Panc1 (cell line): Measurements from ENCODE around the gene FAF1.

Experiments
- POLR2AphosphoS5 ChIP-seq: IDR thresholded peaks from 2 replicates; pipeline ENCODE4 v1.6.1; 2012; ENCODE audit warnings: mild to moderate bottlenecking, low read depth, low read length, moderate library complexity
- TF ChIP-seq, protein P1 (sequence below): fragments of 450-650 bp; IDR thresholded peaks from 2 replicates; pipeline ENCODE4 v1.5.1; 2017; ENCODE audit warnings: mild to moderate bottlenecking
- TF ChIP-seq, protein P2 (sequence below), 2 experiments: IDR thresholded peaks; 2 replicates each; pipeline ENCODE4 v1.6.1; 2011 to 2012; ENCODE audit warnings: low read depth in 2 of 2, control low read depth in 1 of 2, low read length in 1 of 2, mild to moderate bottlenecking in 1 of 2, moderate library complexity in 1 of 2; ENCODE audit not compliant: insufficient read depth in 1 of 2

DNA sequence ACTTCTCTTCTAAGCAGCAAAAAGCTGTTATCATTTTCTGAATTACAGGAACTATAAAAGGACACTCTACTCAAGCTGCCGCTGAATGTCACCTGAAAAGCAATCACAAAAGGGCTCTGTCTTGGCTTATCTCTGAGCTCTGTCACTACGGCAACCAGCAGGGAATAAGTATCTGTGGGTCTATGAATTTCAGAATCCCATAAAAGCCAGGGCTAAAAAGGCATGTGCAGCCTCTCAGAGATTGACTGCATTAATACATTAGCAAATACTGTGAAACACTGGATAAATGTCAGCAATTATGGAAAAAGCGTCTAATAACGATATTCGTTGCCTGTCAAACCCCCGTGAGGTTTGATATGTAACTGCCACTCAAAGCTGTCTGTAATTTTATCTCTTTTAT lies 326.6 kb downstream of the FAF1 start:
- TF ChIP-seq, protein P1, sequence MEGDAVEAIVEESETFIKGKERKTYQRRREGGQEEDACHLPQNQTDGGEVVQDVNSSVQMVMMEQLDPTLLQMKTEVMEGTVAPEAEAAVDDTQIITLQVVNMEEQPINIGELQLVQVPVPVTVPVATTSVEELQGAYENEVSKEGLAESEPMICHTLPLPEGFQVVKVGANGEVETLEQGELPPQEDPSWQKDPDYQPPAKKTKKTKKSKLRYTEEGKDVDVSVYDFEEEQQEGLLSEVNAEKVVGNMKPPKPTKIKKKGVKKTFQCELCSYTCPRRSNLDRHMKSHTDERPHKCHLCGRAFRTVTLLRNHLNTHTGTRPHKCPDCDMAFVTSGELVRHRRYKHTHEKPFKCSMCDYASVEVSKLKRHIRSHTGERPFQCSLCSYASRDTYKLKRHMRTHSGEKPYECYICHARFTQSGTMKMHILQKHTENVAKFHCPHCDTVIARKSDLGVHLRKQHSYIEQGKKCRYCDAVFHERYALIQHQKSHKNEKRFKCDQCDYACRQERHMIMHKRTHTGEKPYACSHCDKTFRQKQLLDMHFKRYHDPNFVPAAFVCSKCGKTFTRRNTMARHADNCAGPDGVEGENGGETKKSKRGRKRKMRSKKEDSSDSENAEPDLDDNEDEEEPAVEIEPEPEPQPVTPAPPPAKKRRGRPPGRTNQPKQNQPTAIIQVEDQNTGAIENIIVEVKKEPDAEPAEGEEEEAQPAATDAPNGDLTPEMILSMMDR, result no peak
- no peak for TF ChIP-seq POLR2AphosphoS5
- TF ChIP-seq, protein P2, sequence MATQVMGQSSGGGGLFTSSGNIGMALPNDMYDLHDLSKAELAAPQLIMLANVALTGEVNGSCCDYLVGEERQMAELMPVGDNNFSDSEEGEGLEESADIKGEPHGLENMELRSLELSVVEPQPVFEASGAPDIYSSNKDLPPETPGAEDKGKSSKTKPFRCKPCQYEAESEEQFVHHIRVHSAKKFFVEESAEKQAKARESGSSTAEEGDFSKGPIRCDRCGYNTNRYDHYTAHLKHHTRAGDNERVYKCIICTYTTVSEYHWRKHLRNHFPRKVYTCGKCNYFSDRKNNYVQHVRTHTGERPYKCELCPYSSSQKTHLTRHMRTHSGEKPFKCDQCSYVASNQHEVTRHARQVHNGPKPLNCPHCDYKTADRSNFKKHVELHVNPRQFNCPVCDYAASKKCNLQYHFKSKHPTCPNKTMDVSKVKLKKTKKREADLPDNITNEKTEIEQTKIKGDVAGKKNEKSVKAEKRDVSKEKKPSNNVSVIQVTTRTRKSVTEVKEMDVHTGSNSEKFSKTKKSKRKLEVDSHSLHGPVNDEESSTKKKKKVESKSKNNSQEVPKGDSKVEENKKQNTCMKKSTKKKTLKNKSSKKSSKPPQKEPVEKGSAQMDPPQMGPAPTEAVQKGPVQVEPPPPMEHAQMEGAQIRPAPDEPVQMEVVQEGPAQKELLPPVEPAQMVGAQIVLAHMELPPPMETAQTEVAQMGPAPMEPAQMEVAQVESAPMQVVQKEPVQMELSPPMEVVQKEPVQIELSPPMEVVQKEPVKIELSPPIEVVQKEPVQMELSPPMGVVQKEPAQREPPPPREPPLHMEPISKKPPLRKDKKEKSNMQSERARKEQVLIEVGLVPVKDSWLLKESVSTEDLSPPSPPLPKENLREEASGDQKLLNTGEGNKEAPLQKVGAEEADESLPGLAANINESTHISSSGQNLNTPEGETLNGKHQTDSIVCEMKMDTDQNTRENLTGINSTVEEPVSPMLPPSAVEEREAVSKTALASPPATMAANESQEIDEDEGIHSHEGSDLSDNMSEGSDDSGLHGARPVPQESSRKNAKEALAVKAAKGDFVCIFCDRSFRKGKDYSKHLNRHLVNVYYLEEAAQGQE (IDR thresholded peaks at IDR 0.05; ENCODE audit: insufficient read depth in 1 of 2, low read depth in 2 of 2, low read length in 1 of 2), result no peak
